HG02759 (cell line): Measurements from ENCODE around the gene EOLA1.
"Not testable (repeated sequence)": the region's sequence is repeated elsewhere in the genome, so short reads cannot be mapped to it uniquely, and the experiment has no call there.

Experiments used
- ATAC-seq: cut with Tn5 transposase; IDR thresholded peaks from one replicate; pipeline ENCODE4 v1.9.1; 2021; ENCODE audit warnings: mild to moderate bottlenecking, moderate library complexity; ENCODE audit not compliant: unreplicated experiment

The EOLA1 gene

DNA sequence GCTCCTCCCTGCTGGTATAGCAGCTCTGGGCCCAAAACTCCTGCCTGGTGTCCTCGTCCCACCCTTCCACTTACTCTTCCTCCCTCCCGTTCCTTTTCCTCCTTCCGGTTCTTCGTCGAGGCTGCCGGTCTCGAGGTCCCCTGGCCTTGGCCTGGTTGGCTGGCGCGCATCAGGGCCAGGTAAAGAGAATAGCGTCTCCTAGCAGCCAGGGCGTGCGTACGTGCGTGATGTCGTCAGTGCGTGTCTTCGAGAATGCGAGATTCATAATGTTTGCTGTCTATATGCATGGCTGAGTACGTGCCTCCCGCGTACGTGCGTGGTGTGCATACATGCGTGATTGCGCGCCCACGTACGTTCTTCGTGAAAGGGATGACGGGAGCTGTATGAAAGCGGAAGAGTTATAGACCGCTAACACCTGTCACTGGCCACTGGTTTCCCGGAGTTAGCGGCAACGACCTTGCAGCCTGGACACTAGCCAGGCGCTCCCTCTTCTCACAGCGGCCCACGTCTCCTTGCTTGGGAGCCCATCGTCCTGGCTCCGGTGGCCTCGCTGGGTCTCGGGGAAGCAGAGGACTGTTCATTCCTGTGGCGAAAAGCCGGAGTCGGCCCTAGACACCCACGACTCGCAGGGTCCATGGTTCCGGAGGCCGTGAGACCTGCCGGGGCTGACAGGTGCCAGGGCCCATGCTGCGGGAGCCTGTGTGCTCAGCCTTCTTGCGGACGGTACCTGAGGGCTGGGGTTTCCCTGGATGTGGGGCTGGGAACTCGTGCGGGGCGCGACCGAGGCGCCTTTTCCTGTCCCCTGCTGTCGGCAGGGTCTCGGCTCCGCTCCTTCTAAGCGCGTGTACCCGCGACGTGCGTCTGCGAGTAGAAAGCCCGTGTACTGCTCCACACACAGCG lies at the start of gene EOLA1:
Gene EOLA1 (plus strand): TSS at position 392 of the 900 bp plus-strand sequence. CDS start 4,619 bp downstream, outside the sequence.
- ATAC-seq: peak; percentile 77

- no peak for ATAC-seq
These were observed 49.0 kb upstream of the EOLA1 start for GRCh38 chrX:149491812-149492211.

DNA sequence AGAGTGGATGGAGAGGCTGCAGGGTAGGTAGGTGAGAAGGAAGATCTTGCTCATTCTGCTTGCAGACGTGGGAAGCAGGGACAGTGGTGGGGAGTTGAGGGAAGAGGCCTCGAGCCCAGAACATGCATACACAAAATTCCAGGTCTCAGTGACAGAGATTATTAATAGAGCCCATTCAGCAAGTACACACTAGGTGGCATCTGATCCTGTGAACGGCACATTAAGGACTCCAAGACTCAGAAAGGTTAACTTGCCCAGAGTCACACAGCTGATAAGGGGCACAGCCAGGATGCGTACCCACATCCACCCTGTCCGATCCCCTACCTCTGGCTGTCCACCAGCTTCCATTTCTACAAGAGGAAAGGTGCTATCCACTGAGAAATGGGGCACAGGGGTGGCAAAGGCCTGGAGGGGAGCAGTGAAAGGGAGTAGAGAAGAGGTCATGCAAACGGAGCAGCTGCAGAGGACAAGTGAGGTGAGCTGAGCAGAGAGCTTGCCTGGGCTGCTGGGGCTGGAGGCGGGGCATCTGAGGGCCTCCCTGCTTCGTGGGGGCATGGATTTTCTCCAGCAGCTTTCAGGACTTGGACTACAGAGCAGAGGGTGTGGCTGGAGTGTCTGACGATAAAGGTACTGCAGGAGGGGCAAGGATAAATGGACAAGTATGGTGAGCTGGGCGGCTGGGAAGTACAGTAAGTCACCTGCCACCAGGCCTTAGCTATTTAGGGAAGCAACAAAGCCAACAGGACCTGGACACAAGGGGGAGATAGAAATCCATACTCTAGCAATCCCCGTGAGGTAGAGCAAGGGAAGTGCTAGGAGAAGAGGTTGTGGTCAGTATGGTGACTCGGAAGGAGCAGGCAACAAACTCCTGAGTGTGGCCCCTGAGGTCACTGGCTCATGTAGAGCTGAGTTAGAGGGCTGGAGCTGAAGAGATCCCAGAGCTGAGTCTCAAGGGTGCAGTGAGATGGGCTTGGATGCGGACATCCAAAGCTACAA lies 46.9 kb upstream of the EOLA1 start:
- no peak for ATAC-seq

GRCh38 chrX:149494844-149495565 lies 45.8 kb upstream of the EOLA1 start:
- ATAC-seq: no peak

DNA sequence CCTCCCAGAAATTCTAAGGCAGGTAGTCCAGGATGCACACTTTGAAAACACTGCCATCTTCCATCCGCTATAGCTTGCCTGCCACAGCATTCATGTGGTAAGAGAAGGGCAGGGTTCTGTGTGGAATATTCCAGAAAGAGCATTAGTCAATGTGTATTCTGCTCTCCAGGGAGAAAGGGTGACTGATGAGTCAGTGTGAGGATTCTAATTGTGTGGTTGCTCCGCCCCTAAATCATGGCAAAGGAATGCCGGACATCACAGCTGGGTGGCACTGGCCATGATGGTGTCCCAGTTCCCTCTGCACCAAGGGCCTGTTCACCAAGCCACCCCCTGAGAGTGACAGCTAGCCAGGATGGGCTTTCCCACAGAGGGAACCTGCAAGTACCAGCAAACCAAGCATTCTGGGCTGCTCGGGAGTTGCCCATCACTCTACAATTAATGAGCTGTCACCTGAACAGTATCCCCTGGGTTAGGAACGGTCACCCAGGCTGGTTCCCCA lies 45.2 kb upstream of the EOLA1 start:
- ATAC-seq: no peak

GRCh38 chrX:149497054-149497453 lies 43.8 kb upstream of the EOLA1 start:
- no peak for ATAC-seq

DNA sequence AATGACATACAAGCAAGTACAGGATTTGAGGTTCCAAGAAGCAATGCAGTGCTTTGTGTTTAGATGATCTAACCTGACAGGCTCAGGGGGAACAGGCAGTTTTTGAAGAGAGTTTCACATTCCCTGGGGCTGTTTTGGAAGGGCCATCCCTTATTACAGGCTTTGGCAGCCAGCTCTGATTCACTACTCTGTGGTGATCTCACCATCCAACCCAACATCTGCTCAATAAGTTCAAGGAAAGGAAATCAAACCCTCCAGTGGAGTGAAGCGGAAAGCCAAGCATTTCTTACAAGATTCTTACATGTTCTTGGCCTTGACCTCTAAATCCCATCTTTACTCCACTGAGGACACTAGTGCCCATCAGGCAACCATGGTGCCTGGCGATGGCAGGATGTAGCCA lies 43.2 kb upstream of the EOLA1 start:
- no peak for ATAC-seq

DNA sequence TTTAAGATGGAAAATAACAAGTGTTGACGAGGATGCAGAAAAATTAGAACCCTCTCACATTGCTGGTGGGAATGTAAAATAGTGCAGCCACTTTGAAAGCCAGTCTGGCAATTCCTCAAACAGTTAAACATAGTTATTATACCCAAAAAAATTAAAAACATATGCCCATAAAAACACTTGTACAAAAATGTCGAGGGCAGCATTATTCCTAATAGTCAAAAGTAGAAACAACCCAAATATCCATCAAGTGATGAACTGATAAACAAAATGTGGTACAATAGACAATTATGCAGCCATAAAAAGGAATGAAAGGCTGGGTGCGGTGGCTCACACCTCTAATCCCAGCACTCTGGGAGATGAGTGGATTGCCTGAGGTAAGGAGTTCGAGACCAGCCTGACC lies 42.0 kb upstream of the EOLA1 start:
- ATAC-seq: no peak

- ATAC-seq: no peak
These were observed 41.0 kb upstream of the EOLA1 start for GRCh38 chrX:149499766-149500165.

DNA sequence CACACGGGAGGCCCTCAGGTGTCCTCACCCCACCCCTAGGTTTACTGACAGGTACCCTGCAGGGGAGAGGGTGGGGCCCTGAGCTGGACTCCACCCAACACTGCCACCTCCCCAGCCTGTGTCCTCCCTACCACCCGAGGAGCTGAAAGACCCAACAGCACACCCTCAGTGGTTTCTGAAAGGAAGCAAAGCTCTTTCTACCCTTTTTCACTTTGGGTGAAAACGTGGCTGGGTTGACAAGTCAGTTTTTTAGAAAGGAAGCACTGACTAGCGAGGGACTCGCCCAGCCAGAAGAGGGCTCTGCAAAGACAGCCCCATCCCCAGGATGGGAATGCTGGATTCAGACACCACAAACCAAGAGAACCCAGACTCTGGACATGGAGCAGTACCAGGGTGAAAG lies 37.9 kb upstream of the EOLA1 start:
- ATAC-seq: not testable (repeated sequence)

DNA sequence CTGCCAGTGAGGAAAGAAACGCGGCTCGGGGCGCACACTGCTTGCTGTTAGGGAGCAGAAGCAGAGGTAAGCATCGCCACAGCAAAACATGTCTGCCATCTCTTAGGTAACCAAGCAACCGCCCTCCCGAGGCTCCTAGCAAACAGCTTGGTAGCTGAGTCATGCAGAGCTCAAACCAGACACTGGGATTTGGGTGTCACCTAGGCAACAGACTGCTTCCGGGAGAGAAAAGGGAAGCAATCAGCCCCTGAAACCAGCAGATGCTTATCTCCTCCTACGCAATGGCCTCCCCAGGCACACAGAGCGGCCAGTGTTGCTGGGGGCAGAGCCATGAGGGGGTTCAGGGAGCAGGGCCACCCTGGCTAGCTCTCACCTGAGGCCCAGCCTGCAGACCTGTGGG lies 37.4 kb upstream of the EOLA1 start:
- ATAC-seq: peak; percentile 68

GRCh38 chrX:149504226-149504914 lies 36.4 kb upstream of the EOLA1 start:
- peak; percentile 42 for ATAC-seq

DNA sequence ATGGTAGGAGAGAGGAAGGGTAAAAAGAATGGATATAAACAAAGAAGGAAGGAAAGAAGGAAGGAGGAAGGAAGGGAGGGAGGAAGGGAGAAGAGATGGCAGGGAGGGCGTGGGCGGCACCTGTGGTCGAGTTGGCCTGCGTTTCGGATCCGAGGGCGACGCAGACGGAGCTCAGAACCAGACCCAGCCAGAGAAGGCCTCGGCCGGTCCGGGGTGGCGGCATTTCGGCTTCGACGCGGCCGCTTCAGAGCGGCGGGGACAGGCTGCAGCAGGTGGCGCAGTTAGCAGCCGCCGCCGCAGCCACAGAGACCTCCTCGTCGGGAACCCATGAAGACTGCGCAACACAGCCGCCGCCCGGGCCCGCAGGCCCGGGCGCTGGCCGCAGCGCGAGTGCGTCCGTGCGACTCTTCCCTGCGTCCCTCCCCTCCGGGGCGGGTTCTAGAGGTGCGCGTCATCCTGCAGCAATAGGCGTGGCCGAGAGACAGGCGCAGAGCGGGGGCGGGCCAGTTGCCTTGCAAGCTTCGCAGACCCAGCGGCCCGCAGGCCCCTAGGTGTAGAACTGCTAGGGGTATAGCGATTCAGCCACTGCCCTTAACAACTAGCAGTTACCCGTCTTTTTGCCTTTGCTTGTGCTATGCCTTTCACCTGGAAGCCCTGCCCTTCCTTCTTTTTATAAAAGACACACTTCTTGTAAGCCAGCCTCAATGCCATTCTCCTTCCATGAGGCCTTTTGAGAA lies 35.7 kb upstream of the EOLA1 start, which contains the start of gene IDS:
Gene IDS (minus strand): TSS at position 392 of the 737 bp plus-strand sequence. CDS start 169 bp downstream, at position 223.
- peak; percentile 81 for ATAC-seq

DNA sequence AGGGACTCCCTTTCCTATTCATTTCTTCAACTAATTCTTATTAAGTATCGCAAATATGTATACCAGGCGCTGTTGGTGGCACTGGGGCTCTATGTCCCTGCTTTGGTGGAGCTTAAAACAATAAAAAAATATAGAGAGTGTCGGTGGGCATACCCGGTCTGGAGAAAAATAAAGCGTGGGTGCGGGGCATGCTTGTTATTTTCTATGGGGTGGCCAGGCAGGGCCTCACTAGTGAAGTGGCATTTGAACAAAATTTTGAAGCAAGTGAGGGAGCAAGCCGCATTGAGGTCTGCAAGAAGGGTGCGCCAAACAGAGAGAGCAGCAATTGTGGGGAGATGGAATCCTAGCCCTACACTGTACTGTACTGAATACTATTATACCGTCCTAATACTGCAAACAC lies 35.1 kb upstream of the EOLA1 start:
- ATAC-seq: no peak

DNA sequence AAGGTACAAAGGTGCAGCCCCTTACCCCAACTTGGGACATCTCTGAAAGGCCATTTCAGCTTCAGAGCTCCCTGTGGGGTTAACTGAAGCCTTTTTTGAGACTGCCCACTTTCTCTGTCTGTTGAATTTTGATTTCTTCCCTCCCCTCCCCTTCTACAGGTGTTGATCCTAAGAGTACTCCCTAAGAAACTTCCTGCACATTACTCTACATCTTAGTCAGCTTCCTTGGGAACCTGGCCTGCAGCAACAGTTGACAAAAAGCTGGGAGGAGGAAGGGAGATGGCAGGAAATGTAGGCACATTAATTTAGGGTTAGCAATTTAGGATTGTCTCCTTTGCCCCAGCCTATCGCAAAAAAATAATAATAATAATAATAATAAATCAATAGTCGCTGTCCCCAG lies 34.5 kb upstream of the EOLA1 start:
- ATAC-seq: no peak

- ATAC-seq: no peak
These were observed 32.3 kb upstream of the EOLA1 start for GRCh38 chrX:149508467-149508866.

DNA sequence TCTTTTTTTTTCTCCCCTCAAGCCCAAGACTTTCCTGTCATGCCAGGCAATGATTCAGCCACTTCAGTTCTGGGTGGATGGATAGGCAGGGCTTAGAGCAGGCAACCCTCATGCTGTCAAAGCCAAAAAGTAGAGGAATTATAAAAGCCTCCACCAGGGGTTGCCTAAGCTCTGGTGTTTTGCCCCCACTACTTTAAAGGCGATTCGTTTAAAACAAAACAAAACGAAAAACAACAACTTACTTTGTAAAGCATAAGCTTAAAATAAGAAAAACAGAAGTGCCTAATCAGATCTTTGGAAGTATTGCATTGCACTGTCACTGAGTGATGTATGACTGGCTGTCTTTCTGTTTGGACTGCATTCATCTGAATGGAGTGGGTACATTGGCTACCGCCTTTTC lies 30.4 kb upstream of the EOLA1 start:
- peak; percentile 54 for ATAC-seq

GRCh38 chrX:149511081-149511480 lies 29.7 kb upstream of the EOLA1 start:
- ATAC-seq: no peak

DNA sequence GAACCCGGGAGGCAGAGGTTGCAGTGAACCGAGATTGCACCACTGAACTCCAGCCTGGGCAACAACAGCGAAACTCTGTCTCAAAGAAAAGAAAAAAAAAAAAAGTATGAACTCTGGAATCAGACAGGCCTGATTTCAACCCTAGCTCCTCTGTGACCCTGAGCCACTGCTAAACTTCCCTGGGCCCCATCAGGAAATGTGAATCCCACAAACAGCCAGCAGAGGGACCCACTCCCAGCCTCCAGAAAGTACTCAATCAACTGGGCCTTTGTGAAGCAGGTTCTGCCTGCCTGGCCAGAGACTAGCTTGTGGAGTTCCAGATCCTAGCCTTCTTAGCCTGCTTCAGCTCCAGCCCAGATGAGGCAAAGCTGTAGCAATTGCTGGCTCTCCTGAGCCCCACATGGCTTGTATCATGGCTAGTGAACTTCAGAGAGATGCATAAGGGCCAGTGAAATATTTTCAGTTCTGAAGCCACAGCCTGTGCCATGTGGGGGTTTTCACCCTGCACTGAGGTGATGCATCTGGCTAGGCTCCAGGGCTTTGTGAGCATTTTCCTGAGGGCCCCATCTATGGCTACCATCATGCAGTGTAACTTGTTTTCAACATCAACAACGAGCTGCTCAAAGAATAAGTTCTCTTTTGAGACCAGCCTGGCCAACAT lies 28.5 kb upstream of the EOLA1 start:
- peak; percentile 84 for ATAC-seq
